ENCODE measurements around the gene FA2H. TPM values are rescaled to one million over a fixed set of nuclear protein-coding genes. Genes with fewer than 3 reads are reported as not detected.
A peak's percentile ranks its signal among the peaks of the same experiment; 100 is the strongest.
"Not testable (repeated sequence)": the region's sequence is repeated elsewhere in the genome, so short reads cannot be mapped to it uniquely, and the experiment has no call there.

The FA2H gene
- polyA plus RNA-seq, 3 donors = not detected

DNA sequence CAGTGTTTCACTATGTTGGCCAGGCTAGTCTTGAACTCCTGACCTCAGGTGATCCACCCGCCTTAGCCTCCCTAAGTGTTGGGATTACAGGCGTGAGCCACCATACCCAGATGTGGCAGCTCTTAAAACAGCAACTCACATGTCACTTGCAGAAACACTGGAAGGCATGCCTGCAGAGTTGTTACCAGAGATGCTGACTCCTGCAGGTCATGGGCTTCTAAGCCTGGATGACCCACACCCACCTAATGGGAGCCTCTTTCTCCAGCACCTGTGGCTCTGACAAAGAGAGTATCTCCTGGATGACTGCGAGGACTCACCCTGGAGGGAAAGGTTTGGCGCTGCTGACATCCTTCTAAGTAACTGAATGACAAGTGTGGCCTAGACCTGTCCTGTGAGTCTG, 96.8 kb downstream of the FA2H start:
- no peak overlapping the region for H3K9ac ChIP-seq (ENCODE audit: insufficient read depth, low read length, poor library complexity, severe bottlenecking)
- H3K4me3 ChIP-seq (replicated peaks in 1 of 3; ENCODE audit: low read depth in 2 of 3, low read length in 3 of 3) = no peak overlapping the region
- Mint-ChIP-seq H3K4me3 (no peak overlapping the region), H3K36me3 (peaks cover 83 to 100% of the 10 kb centered on the region in 2 donors), H3K9me3 (no peaks in the 10 kb centered on the region), H3K27me3 (ENCODE audit: low read depth in 3 of 3) (no peaks in the 10 kb centered on the region), H3K4me1 (no peaks in the 10 kb centered on the region), H3K27ac (peak overlapping the region in 1 of 7 donors; percentile 46)
- no peaks in the 10 kb centered on the region for H3K9me3 ChIP-seq (replicated peaks in 1 of 2; ENCODE audit: control insufficient read depth in 1 of 2, insufficient read depth in 1 of 2, low read length in 2 of 2)
- no peaks in the 10 kb centered on the region for H3K4me1 ChIP-seq (ENCODE audit: control insufficient read depth in 1 of 2, insufficient read depth in 2 of 2, low read length in 2 of 2)
- WGBS (ENCODE audit: insufficient coverage) = 92% methylated on average over 2 of the region's 4 CpGs
- H3K79me2 ChIP-seq (ENCODE audit: insufficient read depth, low read length) = peaks cover 9% of the 10 kb centered on the region
- H4K20me1 ChIP-seq (ENCODE audit: insufficient read depth, low read length) = peaks cover 42% of the 10 kb centered on the region
- DNase-seq = no peak
- no peaks in the 10 kb centered on the region for H3K27me3 ChIP-seq (ENCODE audit: control insufficient read depth in 2 of 2, insufficient read depth in 2 of 2, low read length in 2 of 2)
- TF ChIP-seq, protein P1, sequence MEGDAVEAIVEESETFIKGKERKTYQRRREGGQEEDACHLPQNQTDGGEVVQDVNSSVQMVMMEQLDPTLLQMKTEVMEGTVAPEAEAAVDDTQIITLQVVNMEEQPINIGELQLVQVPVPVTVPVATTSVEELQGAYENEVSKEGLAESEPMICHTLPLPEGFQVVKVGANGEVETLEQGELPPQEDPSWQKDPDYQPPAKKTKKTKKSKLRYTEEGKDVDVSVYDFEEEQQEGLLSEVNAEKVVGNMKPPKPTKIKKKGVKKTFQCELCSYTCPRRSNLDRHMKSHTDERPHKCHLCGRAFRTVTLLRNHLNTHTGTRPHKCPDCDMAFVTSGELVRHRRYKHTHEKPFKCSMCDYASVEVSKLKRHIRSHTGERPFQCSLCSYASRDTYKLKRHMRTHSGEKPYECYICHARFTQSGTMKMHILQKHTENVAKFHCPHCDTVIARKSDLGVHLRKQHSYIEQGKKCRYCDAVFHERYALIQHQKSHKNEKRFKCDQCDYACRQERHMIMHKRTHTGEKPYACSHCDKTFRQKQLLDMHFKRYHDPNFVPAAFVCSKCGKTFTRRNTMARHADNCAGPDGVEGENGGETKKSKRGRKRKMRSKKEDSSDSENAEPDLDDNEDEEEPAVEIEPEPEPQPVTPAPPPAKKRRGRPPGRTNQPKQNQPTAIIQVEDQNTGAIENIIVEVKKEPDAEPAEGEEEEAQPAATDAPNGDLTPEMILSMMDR (IDR thresholded peaks at IDR 0.05) = no peak
- H3K36me3 ChIP-seq (replicated peaks in 1 of 2; ENCODE audit: control insufficient read depth in 1 of 2, insufficient read depth in 2 of 2, low read length in 2 of 2) = peaks cover 95 to 99% of the 10 kb centered on the region in 2 donors
- no peak overlapping the region for H3K4me2 ChIP-seq (replicated peaks; ENCODE audit: extremely low read depth, low read length, poor library complexity, severe bottlenecking)
- no peak overlapping the region for H2AFZ ChIP-seq (ENCODE audit: insufficient read depth, low read depth, low read length, poor library complexity, severe bottlenecking)
- no peak overlapping the region for H3K27ac ChIP-seq (ENCODE audit: low read depth in 1 of 2, low read length in 2 of 2)
- intact Hi-C loops (cut with micrococcal nuclease) = no loop called here

DNA sequence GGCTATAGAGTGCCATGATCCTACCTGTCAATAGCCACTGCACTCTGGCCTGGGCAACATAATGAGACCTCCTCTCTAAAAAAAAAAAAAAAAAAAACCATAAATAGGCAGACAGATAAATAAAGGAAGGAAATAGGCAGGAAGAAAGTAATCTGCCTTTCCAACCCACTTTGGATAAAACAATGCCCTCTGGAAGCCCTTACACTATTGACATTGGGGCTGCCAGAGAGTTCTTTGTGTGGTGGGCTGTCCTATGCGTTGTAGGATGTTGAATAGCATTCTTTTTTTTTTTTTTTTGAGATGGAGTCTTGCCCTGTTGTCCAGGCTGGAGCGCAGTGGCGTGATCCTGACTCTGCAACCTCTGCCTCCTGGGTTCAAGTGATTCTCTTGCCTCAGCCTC, 100.7 kb downstream of the FA2H start:
- H3K9me3 Mint-ChIP-seq = no peaks in the 10 kb centered on the region
- peaks cover 67 to 80% of the 10 kb centered on the region in 2 donors for H3K36me3 Mint-ChIP-seq
- H3K27me3 Mint-ChIP-seq (ENCODE audit: low read depth in 3 of 3) = peaks cover 0 to 1% (median 0%) of the 10 kb centered on the region in 3 donors
- Histone ChIP-seq H3K4me3 (replicated peaks in 1 of 3; ENCODE audit: low read depth in 2 of 3, low read length in 3 of 3) (no peak overlapping the region), H3K36me3 (replicated peaks in 1 of 2; ENCODE audit: control insufficient read depth in 1 of 2, insufficient read depth in 2 of 2, low read length in 2 of 2) (peaks cover 73 to 79% of the 10 kb centered on the region in 2 donors), H3K9me3 (replicated peaks in 1 of 2; ENCODE audit: control insufficient read depth in 1 of 2, insufficient read depth in 1 of 2, low read length in 2 of 2) (no peaks in the 10 kb centered on the region), H4K20me1 (ENCODE audit: insufficient read depth, low read length) (peaks cover 21% of the 10 kb centered on the region), H3K4me1 (ENCODE audit: control insufficient read depth in 1 of 2, insufficient read depth in 2 of 2, low read length in 2 of 2) (no peaks in the 10 kb centered on the region), H3K4me2 (replicated peaks; ENCODE audit: extremely low read depth, low read length, poor library complexity, severe bottlenecking) (no peak overlapping the region), H2AFZ (ENCODE audit: insufficient read depth, low read depth, low read length, poor library complexity, severe bottlenecking) (no peak overlapping the region), H3K9ac (ENCODE audit: insufficient read depth, low read length, poor library complexity, severe bottlenecking) (no peak overlapping the region), H3K79me2 (ENCODE audit: insufficient read depth, low read length) (peaks cover 1% of the 10 kb centered on the region), H3K27ac (ENCODE audit: low read depth in 1 of 2, low read length in 2 of 2) (no peak overlapping the region), H3K27me3 (ENCODE audit: control insufficient read depth in 2 of 2, insufficient read depth in 2 of 2, low read length in 2 of 2) (no peaks in the 10 kb centered on the region)
- TF ChIP-seq, protein P1 (IDR thresholded peaks at IDR 0.05) = no peak
- intact Hi-C loops (cut with micrococcal nuclease) = no loop called here
- no peaks in the 10 kb centered on the region for H3K4me1 Mint-ChIP-seq
- H3K27ac Mint-ChIP-seq = peak overlapping the region in 3 of 7 donors; percentile 1 to 41 (median 2)
- WGBS (ENCODE audit: insufficient coverage) = no CpG with 5 or more reads among the region's 3 CpGs
- no peak overlapping the region for H3K4me3 Mint-ChIP-seq
- DNase-seq = no peak

DNA sequence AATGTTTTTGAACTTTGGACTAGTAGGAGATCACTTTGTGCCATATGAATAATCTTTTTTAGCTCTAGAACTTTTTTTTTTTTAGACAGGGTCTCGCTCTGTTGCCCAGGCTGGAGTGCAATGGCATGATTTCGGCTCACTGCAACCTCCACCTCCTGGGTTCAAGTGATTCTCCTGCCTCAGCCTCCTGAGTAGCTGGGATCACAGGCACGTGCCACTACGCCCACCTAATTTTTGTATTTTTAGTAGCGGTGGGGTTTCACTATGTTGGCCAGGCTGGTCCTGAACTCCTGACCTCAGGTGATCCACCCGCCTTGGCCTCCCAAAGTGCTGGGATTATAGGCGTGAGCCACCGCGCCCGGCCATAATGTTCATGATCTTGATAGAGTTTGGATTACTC, 105.7 kb downstream of the FA2H start:
- H3K4me3 ChIP-seq (replicated peaks in 1 of 3; ENCODE audit: low read depth in 2 of 3, low read length in 3 of 3); H2AFZ ChIP-seq (ENCODE audit: insufficient read depth, low read depth, low read length, poor library complexity, severe bottlenecking); H3K4me3 Mint-ChIP-seq; DNase-seq; H4K20me1 ChIP-seq (ENCODE audit: insufficient read depth, low read length); H3K27me3 ChIP-seq (ENCODE audit: control insufficient read depth in 2 of 2, insufficient read depth in 2 of 2, low read length in 2 of 2); H3K9me3 ChIP-seq (replicated peaks in 1 of 2; ENCODE audit: control insufficient read depth in 1 of 2, insufficient read depth in 1 of 2, low read length in 2 of 2); H3K9ac ChIP-seq (ENCODE audit: insufficient read depth, low read length, poor library complexity, severe bottlenecking); H3K27ac Mint-ChIP-seq; H3K27me3 Mint-ChIP-seq (ENCODE audit: low read depth in 3 of 3); H3K4me2 ChIP-seq (replicated peaks; ENCODE audit: extremely low read depth, low read length, poor library complexity, severe bottlenecking); H3K27ac ChIP-seq (ENCODE audit: low read depth in 1 of 2, low read length in 2 of 2); H3K9me3 Mint-ChIP-seq: not testable (repeated sequence)
- Mint-ChIP-seq H3K36me3 (peaks cover 27 to 40% of the 10 kb centered on the region in 2 donors), H3K4me1 (peaks cover 15% of the 10 kb centered on the region)
- Histone ChIP-seq H3K79me2 (ENCODE audit: insufficient read depth, low read length) (peaks cover 29% of the 10 kb centered on the region), H3K36me3 (replicated peaks in 1 of 2; ENCODE audit: control insufficient read depth in 1 of 2, insufficient read depth in 2 of 2, low read length in 2 of 2) (peaks cover 31 to 45% of the 10 kb centered on the region in 2 donors), H3K4me1 (ENCODE audit: control insufficient read depth in 1 of 2, insufficient read depth in 2 of 2, low read length in 2 of 2) (peaks cover 14 to 25% of the 10 kb centered on the region in 2 donors)
- WGBS (ENCODE audit: insufficient coverage) = 100% methylated on average over 1 of the region's 10 CpGs
- intact Hi-C loops (cut with micrococcal nuclease) = loop anchor here in 1 of 2 donors (5.0 kb wide), 1 partner anchor 372 kb away; the partner anchor contains the start of gene PSMD7
